Measurements from ENCODE around the gene PAFAH1B2.

Gene PAFAH1B2

GRCh38 chr11:117183724-117184349 is 39.8 kb downstream of the PAFAH1B2 start:
- Histone ChIP-seq H3K4me3 (ENCODE audit: low read depth, low read length) (no peak overlapping the region), H3K27ac (no peak overlapping the region), H3K9me3 (ENCODE audit: severe bottlenecking) (no peaks in the 10 kb centered on the region), H3K27me3 (ENCODE audit: insufficient read depth, low read depth, severe bottlenecking) (no peaks in the 10 kb centered on the region), H3K36me3 (peaks cover 23% of the 10 kb centered on the region)
- DNase-seq = no peak
- TF ChIP-seq CTCF (IDR thresholded peaks at IDR 0.05; ENCODE audit: low read depth, low read length) = no peak

GRCh38 chr11:117185736-117186430 is 41.8 kb downstream of the PAFAH1B2 start:
- TF ChIP-seq CTCF (IDR thresholded peaks at IDR 0.05; ENCODE audit: low read depth, low read length) = no peak
- Histone ChIP-seq H3K4me3 (ENCODE audit: low read depth, low read length) (no peak overlapping the region), H3K27me3 (ENCODE audit: insufficient read depth, low read depth, severe bottlenecking) (no peaks in the 10 kb centered on the region), H3K9me3 (ENCODE audit: severe bottlenecking) (no peaks in the 10 kb centered on the region), H3K36me3 (peaks cover 39% of the 10 kb centered on the region), H3K27ac (no peak overlapping the region)
- no peak for DNase-seq

- TF ChIP-seq CTCF (IDR thresholded peaks at IDR 0.05; ENCODE audit: low read depth, low read length) = no peak
- no peaks in the 10 kb centered on the region for H3K27me3 ChIP-seq (ENCODE audit: insufficient read depth, low read depth, severe bottlenecking)
- no peak for DNase-seq
- peaks cover 39% of the 10 kb centered on the region for H3K36me3 ChIP-seq
- no peaks in the 10 kb centered on the region for H3K9me3 ChIP-seq (ENCODE audit: severe bottlenecking)
- H3K27ac ChIP-seq = no peak overlapping the region
- H3K4me3 ChIP-seq (ENCODE audit: low read depth, low read length) = no peak overlapping the region
These were observed 42.3 kb downstream of the PAFAH1B2 start for GRCh38 chr11:117186431-117186761.

- Histone ChIP-seq H3K9me3 (ENCODE audit: severe bottlenecking) (no peaks in the 10 kb centered on the region), H3K27ac (no peak overlapping the region), H3K27me3 (ENCODE audit: insufficient read depth, low read depth, severe bottlenecking) (no peaks in the 10 kb centered on the region), H3K4me3 (ENCODE audit: low read depth, low read length) (no peak overlapping the region), H3K36me3 (peaks cover 40% of the 10 kb centered on the region)
- TF ChIP-seq CTCF (IDR thresholded peaks at IDR 0.05; ENCODE audit: low read depth, low read length) = no peak
- no peak for DNase-seq
These were observed 42.9 kb downstream of the PAFAH1B2 start for GRCh38 chr11:117187007-117187406.

- Histone ChIP-seq H3K27ac (no peak overlapping the region), H3K27me3 (ENCODE audit: insufficient read depth, low read depth, severe bottlenecking) (no peaks in the 10 kb centered on the region), H3K36me3 (peaks cover 36% of the 10 kb centered on the region), H3K4me3 (ENCODE audit: low read depth, low read length) (no peak overlapping the region), H3K9me3 (ENCODE audit: severe bottlenecking) (no peaks in the 10 kb centered on the region)
- no peak for TF ChIP-seq CTCF (IDR thresholded peaks at IDR 0.05; ENCODE audit: low read depth, low read length)
- DNase-seq = no peak
These were observed 43.3 kb downstream of the PAFAH1B2 start for GRCh38 chr11:117187428-117187798.
